NK-92 treated with Interleukin-12 subunit alpha and Interleukin-12 subunit beta, amount 100 ng/mL, for 24 hours (cell line): Measurements from ENCODE around the gene PSEN2.

Experiments
- DNase-seq: peaks from one replicate; lab custom pipeline; 2025; lab: John Stamatoyannopoulos, UW

The PSEN2 gene

DNA sequence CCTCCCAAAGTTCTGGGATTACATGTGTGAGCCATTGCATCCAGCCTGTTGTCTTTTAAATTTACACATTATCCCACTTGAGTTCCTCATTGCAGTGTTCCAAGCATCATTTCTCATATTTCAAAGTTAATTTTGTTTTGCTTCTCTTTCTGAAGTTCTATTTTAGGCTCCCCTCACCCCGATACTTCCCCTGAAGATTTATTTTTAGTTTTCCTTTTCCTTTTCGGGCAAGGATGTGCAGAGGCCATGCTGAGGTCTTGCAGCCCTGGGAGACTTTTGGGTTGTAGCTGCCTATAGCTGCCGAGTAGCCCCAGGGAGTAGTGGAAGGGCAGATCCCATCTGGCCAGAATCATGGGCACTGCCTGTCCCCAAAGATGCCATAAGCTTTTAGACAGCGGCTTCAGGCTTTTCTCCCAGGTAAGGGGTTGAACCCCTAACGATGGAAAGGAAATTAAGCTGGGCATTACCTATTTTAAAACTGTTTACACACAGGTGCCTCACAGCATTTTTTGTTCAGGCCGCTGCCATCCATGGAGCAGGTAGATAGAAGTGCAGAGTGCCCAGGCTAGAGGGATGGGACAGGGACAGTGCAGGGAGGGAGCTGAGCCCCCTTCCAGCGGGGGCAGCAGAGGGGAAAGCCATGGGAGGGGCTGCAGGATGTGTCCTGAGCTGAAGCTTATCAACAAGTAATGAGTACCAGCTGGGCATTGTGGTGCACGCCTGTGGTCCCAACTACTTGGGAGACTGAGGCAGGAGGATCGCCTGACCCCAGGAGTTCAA, 15.9 kb downstream of the PSEN2 start:
- no peak for DNase-seq

DNA sequence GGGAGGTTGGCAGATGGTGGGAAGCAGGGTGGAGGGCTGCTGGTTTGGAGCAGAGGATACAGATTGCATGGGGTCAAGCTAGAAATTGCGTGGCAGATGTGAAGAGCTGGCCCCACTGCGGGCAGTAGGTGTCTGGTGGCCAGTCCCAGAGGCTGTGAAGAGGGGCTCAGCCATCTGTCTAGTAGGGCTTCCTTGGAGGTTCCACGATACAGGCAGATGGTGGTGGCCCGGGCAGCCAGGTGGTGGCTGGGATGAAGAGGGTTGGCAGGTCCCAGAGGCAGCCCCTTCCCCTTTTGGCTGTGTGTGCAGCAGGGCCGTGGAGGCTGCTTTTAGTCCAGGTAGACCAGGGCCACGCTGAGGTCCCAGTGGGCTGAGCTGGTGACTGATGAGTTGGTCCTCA, 16.6 kb downstream of the PSEN2 start:
- DNase-seq, result no peak

DNA sequence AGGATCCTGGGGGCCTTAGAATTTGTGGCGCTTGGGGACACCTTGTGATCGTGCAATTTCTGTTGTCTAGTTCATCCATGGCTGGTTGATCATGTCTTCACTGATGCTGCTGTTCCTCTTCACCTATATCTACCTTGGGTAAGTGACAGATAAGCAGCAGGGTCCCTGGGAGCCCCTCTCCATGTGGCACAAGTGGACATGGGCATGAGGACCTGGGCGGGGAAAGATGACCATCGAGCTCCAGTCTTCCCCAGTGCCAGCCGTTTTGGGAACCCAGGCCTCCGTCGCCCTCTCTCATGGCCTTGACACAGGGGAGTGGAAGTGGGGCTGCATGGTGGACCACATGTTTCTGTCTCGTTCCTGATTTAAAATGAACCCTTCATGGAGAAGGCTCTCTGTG, 17.6 kb downstream of the PSEN2 start:
- DNase-seq, result no peak

DNA sequence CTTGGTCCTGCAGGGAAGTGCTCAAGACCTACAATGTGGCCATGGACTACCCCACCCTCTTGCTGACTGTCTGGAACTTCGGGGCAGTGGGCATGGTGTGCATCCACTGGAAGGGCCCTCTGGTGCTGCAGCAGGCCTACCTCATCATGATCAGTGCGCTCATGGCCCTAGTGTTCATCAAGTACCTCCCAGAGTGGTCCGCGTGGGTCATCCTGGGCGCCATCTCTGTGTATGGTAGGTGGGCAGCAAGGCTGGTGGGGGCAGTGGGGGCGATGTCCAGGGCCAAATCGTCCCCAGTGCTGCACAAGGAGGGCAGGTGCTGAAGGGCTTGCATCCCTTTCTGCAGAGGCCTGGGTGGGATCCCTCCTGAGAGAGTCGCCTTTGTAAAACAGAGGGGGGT, 18.4 kb downstream of the PSEN2 start:
- no peak for DNase-seq

DNA sequence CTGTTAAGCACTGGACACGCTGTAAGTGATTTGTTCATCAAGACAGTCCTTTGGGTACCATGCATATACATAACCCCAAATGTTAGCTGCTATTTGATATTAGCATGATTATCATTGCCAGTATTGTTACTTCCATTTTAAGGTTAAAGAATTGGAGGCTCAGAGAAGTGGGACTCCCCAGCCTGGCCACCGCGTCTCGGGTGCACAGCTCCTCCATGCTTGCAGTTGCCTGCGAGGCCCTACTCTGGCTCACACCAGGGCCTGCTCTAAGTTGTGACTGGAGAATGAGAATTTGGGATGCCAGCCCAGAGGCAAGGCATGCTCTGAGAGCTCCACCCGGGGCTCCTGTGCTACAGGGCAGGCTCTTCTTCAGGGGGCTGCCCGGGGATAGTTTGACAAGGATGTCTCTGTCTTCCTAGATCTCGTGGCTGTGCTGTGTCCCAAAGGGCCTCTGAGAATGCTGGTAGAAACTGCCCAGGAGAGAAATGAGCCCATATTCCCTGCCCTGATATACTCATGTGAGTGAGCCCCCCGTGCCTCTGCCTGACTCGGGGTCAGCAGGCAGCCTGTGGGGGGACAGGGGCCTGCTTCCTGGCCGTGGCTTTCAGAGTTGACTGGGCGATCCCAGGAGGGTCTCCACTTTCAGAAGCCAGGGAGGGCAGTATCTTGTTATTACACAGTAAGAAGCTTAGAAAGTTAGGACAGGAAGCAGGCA, 19.4 kb downstream of the PSEN2 start:
- no peak for DNase-seq

DNA sequence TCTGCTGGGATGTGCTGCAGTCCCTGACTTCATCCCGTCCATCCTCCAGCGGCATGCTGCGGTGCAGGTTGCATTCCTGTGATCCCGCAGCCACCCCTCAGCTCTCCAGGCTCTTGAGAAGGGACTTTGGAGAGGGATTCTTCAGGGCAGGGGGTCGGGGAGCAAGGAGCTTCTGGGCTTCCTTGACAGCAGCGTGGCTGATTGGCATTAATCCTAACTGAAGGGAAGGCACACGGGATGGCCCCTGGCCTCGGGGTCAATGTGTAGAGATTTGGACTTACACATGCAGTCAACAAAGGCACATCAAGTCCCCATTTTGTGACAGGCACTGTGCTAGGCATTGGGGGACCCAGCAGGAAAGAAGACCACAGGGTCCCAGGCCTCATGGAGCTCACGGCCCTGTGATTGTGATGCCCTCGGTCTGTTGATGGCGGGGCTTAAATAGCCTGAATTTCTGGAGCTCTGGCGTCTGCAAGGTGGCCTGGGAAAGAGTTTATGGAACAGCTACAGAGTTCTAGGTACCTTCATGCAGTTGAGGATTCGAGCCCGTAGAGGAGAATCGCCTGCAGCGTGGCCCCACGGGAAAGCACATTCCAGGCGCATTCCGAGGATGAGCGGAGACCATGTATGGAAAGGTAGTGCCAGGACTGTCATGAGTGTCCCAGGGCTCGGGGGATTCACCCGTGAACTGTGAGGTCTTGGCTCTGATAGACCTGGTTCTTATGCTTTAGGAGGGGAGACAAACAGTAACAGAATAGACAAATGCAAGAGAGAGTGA, 20.1 kb downstream of the PSEN2 start:
- DNase-seq, result no peak

DNA sequence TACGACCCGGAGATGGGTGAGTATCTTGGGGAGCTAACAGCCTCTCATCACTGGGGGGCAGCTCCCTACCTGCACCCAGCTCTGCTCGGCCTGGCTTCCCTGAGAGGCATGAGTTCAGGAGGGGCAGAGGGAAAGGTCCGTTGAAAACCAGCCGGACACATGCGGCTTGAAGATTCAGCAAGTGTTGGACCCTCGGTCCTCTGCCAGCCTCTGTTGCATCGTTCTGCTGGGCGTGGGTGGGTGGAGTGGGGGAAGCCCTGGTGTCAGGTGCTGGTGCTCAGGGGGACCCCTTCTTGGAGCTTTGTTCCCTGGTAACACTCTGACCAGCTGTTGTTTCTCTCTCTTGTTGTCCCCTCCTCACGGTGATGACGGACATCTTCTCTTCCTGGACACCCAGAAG, 20.9 kb downstream of the PSEN2 start:
- no peak for DNase-seq

DNA sequence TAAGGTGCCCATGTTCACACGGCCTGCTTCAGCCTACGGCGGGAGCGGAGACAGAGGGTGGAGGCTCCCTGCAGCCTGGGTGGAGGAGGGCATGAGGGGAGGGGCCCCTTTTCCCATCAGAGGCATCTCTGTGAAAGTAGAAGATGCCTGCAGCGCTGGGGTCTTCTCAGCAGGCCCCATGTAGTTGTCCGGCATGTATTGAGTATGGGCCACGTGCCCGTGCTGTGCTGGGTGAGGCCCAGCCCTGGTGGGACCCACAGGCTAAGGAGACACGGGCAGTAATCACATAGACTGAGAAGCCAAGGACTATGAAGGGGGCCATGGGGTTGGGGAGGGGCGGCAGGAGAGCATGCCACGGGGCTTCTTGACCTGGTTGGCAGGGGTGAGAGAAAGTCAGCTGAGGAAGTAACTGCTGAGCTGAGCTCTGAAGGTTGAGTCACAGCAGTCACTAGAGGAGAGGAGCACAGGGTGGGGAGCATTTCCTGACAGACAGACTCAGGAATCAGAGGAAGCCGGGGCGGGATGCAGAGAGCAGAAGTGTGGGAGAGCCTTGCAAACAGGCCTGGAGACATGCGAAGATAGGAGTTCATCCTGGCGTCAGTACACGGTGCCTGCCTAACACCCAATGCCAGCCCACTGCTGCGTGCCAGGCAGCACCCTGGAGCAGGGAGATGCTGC, 21.6 kb downstream of the PSEN2 start:
- no peak for DNase-seq

DNA sequence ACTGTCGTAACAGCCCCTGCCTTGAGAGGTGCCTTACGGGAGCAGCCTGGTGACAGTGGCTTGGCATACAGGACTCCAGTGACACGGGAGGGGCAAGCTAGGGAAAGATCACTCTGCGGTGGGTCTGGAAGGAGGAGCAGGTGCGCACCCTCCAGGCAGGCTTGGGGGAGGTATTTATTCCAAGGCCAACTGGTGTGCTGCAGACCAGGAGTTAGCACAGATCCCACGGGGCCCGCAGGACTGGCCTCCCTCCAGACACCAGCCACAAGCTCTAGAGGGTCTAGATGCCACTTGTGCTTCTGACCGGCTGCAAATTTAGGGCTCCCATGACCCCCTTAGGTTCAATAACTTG, 22.1 kb downstream of the PSEN2 start:
- DNase-seq, result no peak

DNA sequence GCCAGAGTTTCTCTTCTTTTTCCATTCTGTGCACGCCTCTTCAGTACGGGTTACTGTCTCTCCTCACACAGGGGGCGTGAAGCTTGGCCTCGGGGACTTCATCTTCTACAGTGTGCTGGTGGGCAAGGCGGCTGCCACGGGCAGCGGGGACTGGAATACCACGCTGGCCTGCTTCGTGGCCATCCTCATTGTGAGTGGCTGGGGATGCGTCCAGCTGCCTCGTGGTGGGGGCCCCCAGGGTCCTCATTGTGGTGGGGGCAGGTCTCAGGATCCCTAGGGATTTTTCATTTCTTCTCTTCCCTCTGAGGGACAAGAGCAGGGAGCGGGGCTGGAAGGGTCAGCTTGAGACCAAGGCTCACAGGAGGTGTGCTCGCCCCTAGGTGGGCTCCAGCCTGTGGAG, 23.5 kb downstream of the PSEN2 start:
- no peak for DNase-seq

DNA sequence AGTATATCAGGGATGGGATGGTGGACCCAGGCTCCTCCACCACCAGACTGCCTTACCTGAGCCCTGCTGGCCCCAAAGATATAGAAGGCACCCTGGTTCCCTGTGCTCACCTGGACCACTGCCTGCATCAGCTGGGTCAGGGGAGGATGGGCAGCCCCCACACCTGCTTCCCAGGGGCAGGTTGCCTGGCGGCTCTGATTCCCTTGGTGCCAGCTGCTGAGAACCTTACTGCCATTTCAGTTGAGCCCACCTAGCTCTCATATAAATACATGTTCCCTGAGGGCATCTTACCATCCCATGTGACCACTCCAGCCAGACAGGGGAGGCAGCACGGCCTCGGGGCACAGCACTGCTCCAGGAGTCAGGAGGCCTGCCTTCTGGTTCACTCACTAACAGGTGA, 24.4 kb downstream of the PSEN2 start:
- DNase-seq, result no peak

DNA sequence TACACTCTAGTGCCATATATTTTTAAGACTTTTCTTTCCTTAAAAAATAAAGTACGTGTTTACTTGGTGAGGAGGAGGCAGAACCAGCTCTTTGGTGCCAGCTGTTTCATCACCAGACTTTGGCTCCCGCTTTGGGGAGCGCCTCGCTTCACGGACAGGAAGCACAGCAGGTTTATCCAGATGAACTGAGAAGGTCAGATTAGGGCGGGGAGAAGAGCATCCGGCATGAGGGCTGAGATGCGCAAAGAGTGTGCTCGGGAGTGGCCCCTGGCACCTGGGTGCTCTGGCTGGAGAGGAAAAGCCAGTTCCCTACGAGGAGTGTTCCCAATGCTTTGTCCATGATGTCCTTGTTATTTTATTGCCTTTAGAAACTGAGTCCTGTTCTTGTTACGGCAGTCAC, 25.2 kb downstream of the PSEN2 start:
- DNase-seq, result no peak

DNA sequence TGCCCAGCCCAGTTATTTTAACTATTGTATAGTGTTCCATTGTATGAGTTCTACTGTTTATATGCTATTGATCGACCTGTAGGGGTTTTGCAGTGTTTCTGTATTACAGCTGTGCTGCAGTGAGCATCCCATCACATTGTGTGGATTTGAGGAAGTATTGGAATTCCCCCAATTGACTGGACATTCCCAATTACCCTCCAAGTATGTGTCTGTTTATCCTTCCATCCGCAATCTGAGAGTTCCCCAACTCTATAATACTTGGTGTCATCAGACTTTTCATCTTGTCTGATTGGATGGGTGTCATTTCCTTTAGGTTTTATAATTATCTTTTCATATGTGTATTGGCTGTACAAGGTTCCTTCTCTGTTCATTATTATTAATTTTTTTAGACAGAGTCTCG, 27.8 kb downstream of the PSEN2 start:
- DNase-seq, result no peak

DNA sequence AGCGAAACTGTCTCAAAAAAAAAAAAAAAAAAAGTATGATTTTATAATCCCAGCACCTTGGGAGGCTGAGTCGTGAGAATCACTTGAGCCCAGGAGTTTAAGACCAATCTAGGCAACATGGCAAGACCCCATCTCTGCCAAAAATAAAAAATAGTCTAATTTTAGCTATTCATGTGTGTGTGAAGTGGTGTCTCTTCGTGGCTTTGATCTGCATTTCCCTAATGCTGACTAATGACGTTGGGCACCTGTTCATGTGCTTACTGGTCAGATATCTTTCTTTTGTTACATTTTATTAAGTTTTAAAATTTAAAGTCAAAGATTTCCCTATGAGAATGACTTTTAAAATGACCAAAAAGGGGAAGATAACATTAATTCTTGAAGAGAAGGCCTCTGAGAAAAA, 31.0 kb downstream of the PSEN2 start:
- DNase-seq, result no peak

DNA sequence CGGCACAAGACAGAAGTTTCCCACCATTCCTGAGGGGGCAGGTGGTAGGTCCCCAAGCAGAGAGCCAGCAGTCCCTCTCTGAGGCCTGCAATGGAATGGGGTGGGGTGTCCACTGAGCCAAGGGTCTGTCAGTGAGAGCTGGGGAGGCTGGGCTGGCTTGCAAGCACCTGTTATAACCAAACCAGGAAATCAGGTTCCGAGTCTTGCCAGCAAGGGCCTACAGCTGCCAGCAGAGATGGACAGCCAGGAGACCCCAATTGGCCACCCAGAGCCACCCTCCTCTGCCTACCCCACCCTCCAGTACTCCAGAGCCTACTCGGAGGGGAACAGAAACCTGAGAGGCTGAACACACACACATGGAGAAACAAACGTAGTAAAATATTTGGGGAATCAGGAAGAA, 32.2 kb downstream of the PSEN2 start:
- no peak for DNase-seq

DNA sequence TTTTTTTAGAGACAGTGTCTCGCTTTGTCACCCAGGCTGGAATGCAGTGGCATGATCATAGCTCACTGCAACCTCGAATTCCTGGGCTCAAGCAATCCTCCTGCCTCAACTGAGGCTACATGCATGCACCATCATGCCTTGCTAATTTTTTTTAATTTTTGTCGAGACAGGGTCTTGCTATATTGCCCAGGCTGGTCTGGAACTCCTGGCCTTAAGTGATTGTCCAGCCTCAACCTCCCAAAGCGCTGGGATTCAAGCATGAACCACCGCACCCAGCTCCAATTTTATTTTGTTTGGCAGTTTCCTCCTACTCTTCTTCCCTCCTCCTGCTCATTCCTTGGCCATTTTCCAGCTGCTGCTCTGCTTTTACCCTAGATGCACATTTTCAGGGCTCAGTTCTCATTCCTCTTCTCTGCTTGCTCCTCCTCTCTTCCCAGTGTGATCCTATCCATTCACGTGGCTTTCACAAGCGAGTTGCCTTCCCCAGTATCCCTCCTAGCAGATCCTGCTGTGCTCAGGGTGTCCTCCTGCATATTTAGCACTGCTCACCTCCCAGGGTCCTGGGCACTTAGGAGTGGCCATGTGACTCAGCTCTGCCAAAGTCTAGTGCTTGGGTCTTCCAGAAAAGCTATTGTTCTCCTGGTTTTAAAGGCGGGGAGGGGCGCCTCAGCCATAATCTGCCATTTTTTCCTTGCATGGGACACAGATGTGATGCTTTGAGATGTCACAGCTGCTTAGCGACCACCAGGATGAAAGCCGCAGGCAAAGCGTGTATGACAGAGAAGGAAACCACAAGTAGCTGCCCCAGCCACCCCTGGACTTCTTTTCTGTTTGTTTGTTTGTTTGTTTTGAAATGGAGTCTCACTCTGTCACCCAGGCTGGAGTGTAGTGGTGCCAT, 33.7 kb downstream of the PSEN2 start:
- no peak for DNase-seq

DNA sequence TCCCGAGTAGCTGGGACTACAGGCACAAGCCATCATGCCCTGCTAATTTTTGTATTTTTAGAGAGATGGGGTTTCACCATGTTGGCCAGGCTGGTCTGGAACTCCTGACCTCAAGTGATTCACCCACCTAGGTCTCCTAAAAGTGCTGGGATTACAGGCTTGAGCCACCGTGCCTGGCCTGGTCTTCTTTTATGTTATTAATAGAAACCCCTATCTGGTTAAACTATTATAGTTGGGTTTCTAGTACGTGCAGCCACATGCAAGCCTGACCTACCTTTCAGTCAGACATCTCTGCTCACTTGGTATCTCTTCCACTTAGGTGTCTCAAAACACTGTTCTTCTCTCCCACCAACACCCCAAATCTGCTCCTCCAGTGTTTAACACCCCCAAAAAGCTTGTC, 34.4 kb downstream of the PSEN2 start:
- no peak for DNase-seq

DNA sequence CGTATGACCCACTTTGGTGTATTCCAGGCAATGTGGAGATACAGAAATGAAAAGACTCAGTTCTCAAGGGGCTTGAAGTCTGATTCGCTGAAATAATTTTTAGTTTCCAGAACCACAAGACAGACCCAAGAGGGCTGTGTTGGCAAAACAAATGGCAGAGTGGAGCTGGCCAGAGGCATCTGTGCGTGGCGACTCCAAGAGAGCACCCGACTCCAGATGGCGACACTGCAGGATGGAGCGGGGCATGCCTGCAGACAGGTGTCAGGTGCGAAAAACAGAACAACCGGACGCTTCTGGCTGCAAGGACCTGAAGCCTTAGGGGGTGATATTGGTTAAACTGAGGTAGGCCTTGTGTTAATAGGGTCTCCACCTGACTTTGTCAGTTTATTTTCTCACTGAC, 38.0 kb downstream of the PSEN2 start:
- DNase-seq, result no peak

DNA sequence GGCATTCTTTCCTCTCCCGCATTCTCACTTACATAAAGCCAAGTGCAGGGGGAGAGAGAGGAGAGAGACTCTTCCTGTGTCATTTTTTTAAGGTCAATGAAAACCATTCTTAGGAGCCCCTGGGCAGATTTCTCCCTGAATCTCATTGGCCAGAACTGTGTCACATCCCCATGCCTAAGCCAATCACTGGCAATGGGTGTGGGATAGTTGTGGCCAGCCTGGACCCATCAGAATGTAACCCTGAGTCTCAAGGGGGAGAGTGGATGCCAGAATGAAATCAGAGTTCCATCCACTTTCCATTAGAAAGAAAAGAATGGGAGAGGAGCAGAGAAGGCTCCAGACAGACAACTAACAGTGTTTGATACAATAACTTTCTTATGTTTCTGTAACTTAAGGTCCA, 38.5 kb downstream of the PSEN2 start:
- no peak for DNase-seq

DNA sequence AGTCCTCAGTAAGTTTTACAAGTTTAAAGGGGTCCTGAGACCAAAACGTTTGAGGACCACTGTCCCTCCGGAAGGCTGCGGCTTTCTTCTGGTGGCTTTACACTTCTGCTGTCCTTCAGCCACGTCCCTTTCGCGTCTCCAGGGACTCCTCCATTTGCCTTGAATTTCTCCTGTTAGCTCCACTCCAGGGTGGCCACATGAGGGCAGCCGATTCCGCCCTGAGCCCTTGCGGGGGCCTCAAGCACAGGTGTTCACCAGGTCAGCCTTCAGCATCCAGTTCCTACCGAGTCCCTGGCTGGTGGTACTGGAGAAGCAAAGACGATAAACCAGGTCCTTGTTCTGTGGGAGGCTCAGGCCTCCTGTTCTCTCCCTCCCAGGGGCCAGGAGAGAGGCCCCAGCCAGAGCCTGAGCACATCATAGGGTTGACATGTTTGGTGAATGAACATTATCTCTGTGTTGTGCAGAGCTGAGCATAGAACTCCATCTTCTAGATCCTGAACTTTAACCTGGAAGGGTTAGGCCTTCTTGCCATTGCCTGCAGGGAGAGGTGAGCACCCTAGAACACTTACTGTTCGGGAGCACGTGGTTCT, 42.3 kb downstream of the PSEN2 start:
- no peak for DNase-seq

DNA sequence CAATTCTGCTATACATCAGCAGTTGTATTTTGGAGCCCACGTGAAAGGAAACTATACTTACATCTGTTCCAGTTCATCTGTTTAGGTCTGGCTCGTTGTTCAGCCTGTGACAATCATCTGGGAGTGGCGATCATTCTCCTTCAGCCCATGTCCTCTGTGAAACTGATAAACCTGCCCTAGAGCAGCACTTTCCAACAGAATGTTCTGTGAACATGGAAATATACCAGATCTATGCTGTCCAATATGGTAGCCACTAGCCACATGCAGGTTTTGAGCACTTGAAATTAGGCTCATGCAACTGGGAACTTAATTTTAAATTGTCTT, 45.2 kb downstream of the PSEN2 start:
- no peak for DNase-seq
